HepG2 (cell line): ENCODE data around the gene ALDH1A1. TPM values are rescaled to one million over a fixed set of nuclear protein-coding genes. Genes with fewer than 3 reads are reported as not detected.

Experiments
- ATAC-seq: fragments of 200-7000 bp; cut with Tn5 transposase; 3 replicates; pipeline ENCODE4 v1.9.1; 2020; ENCODE audit warnings: mild to moderate bottlenecking, moderate library complexity
- BruUV-seq: library from RNA; stranded (reverse); fragments of 400-500 nt; replicated peaks from 2 replicates; lab custom pipeline; 2021; lab: Mats Ljungman, UMichigan
- CTCF ChIA-PET: fragments of 300-600 bp; formaldehyde crosslinking; extraction: SDS; loops from one replicate; lab custom pipeline; 2021; ENCODE audit warnings: low total read pairs, inconsistent platforms, low intra/inter-chr PET ratio; lab: Yijun Ruan, JAX
- POLR2A ChIA-PET: fragments of 350-600 bp; sonication (Branson Sonifier 250); formaldehyde crosslinking; loops from one replicate; lab custom pipeline; 2020; ENCODE audit warnings: antibody characterized with exemption, inconsistent platforms; lab: Yijun Ruan, JAX
- DNase-seq: peaks from one replicate; pipeline ENCODE4 v3.0.0-alpha.2; 2015; ENCODE audit warnings: low spot score
- FAIRE-seq: peaks from 3 replicates; lab custom pipeline; 2011; peaks lifted over from hg19 to GRCh38; lab: Jason Lieb, UNC
- H2AFZ ChIP-seq: one replicate; pipeline ENCODE4 v1.6.1; 2011; ENCODE audit warnings: low read length, inconsistent platforms
- H3K27ac ChIP-seq: fragments of 300-600 bp; 3 replicates; pipeline ENCODE4 v1.8.0; 2011; ENCODE audit warnings: mixed run types, mild to moderate bottlenecking, mixed read lengths, low read length, inconsistent platforms; ENCODE audit not compliant: insufficient read depth; ENCODE audit errors: extremely low read length
- H3K27me3 ChIP-seq, 2 experiments: fragments of 200-600 bp in 1 of 2; 2 replicates in 1 of 2; 3 replicates in 1 of 2; pipeline versions ENCODE4 v1.6.0 to v1.8.0; 2011; ENCODE audit warnings: low read length in 2 of 2, mild to moderate bottlenecking in 2 of 2, moderate library complexity in 2 of 2, inconsistent platforms in 1 of 2; ENCODE audit not compliant: insufficient read depth in 2 of 2, control insufficient read depth in 1 of 2
- H3K36me3 ChIP-seq, 2 experiments: fragments of 200-600 bp in 1 of 2; replicated peaks in 1 of 2; 2 replicates in 1 of 2; 3 replicates in 1 of 2; pipeline versions ENCODE4 v1.5.1 to v1.8.0; 2011; ENCODE audit warnings: low read length in 2 of 2, inconsistent platforms in 1 of 2; ENCODE audit not compliant: insufficient read depth in 2 of 2, control insufficient read depth in 1 of 2
- H3K4me1 ChIP-seq: 2 replicates; pipeline ENCODE4 v1.5.1; 2012; ENCODE audit warnings: low read length, inconsistent platforms; ENCODE audit not compliant: insufficient read depth
- H3K4me2 ChIP-seq: 2 replicates; pipeline ENCODE4 v1.6.0; 2011; ENCODE audit warnings: low read depth, low read length, inconsistent platforms
- H3K4me3 ChIP-seq, 3 experiments: fragments of 200-600 bp in 1 of 3; sonication (generic), shearing (Covaris generic) in 1 of 3; replicated peaks in 1 of 3; 2 replicates each; pipeline ENCODE4 v1.5.1; 2011 to 2016; ENCODE audit warnings: low read length in 3 of 3, inconsistent platforms in 2 of 3, low read depth in 2 of 3, mild to moderate bottlenecking in 2 of 3, control low read depth in 1 of 3, mixed read lengths in 1 of 3; ENCODE audit not compliant: insufficient read depth in 1 of 3
- H3K79me2 ChIP-seq: one replicate; pipeline ENCODE4 v1.6.1; 2011; ENCODE audit warnings: low read length, inconsistent platforms; ENCODE audit not compliant: insufficient read depth
- H3K9ac ChIP-seq: 2 replicates; pipeline ENCODE4 v1.6.0; 2011; ENCODE audit warnings: mild to moderate bottlenecking, low read depth, low read length, inconsistent platforms; ENCODE audit not compliant: insufficient read depth
- H3K9me3 ChIP-seq: 2 replicates; pipeline ENCODE4 v1.5.1; 2012; ENCODE audit warnings: mild to moderate bottlenecking, low read length
- H4K20me1 ChIP-seq: 2 replicates; pipeline ENCODE4 v1.6.0; 2011; ENCODE audit warnings: inconsistent platforms, mild to moderate bottlenecking, low read length, moderate library complexity; ENCODE audit not compliant: insufficient read depth
- ARID4A ChIP-seq: sonication (generic); formaldehyde crosslinking; IDR thresholded peaks from 2 replicates; pipeline ENCODE4 v1.5.0; 2020; ENCODE audit warnings: mild to moderate bottlenecking, missing genetic modification reagents, borderline replicate concordance
- GRHL1 ChIP-seq: sonication (generic); formaldehyde crosslinking; conservative IDR thresholded peaks from 2 replicates; pipeline ENCODE4 v1.8.0; 2022; ENCODE audit warnings: missing genetic modification reagents
- HHEX ChIP-seq: IDR thresholded peaks from 2 replicates; pipeline ENCODE4 v1.6.1; 2016; ENCODE audit warnings: control low read depth
- HNRNPL ChIP-seq: fragments of 200-400 bp; formaldehyde crosslinking; IDR thresholded peaks from 2 replicates; pipeline ENCODE4 v1.6.1; 2017; ENCODE audit warnings: mild to moderate bottlenecking, low read depth, low read length
- HOXD1 ChIP-seq: sonication (generic); formaldehyde crosslinking; IDR thresholded peaks from 2 replicates; pipeline ENCODE4 v1.5.0; 2020; ENCODE audit warnings: missing genetic modification reagents
- MXI1 ChIP-seq: IDR thresholded peaks from 3 replicates; pipeline ENCODE4 v1.6.1; 2012; ENCODE audit warnings: low read depth, low read length, inconsistent platforms, borderline replicate concordance
- MYC ChIP-seq: sonication (generic); formaldehyde crosslinking; IDR thresholded peaks from 2 replicates; pipeline ENCODE4 v1.9.0; 2021; ENCODE audit warnings: missing genetic modification reagents, borderline replicate concordance
- REPIN1 ChIP-seq: sonication (generic); formaldehyde crosslinking; IDR thresholded peaks from 2 replicates; pipeline ENCODE4 v1.8.0; 2022; ENCODE audit warnings: missing genetic modification reagents, low read depth, mild to moderate bottlenecking, borderline replicate concordance
- SYNCRIP ChIP-seq: fragments of 200-400 bp; formaldehyde crosslinking; IDR thresholded peaks from 2 replicates; pipeline ENCODE4 v1.6.1; 2018; ENCODE audit warnings: mild to moderate bottlenecking, low read depth, low read length; ENCODE audit not compliant: insufficient read depth
- TERF1 ChIP-seq: sonication (generic); formaldehyde crosslinking; IDR thresholded peaks from 2 replicates; pipeline ENCODE4 v1.8.0; 2022; ENCODE audit warnings: mild to moderate bottlenecking, missing genetic modification reagents, moderate library complexity
- ZNF20 ChIP-seq: sonication (generic); formaldehyde crosslinking; IDR thresholded peaks from 2 replicates; pipeline ENCODE4 v1.4.0; 2020; ENCODE audit warnings: mild to moderate bottlenecking, moderate library complexity, missing genetic modification reagents
- ZNF703 ChIP-seq: sonication (generic); formaldehyde crosslinking; IDR thresholded peaks from 2 replicates; pipeline ENCODE4 v1.5.1; 2020; ENCODE audit warnings: missing genetic modification reagents, mild to moderate bottlenecking, moderate library complexity, borderline replicate concordance
- ZNF772 ChIP-seq: sonication (generic); formaldehyde crosslinking; IDR thresholded peaks from 2 replicates; pipeline ENCODE4 v1.5.0; 2020; ENCODE audit warnings: mild to moderate bottlenecking, missing genetic modification reagents
- WGBS: methylation state at CpG from one replicate; pipeline ENCODE4 v1.1.6; 2017; ENCODE audit warnings: low lambda C conversion rate; 5-methylcytosine and 5-hydroxymethylcytosine counted together
- in situ Hi-C: cut with HindIII; loops from 2 replicates; pipeline ENCODE4 v1.10.0; 2017; ENCODE audit warnings: low pct_unique_long_range_greater_than_20kb; ENCODE audit not compliant: extremely low pct_ligation_motif_present
- intact Hi-C: fragments of 100-400 bp; cut with micrococcal nuclease; formaldehyde crosslinking; loops from one replicate; pipeline ENCODE4 v1.10.0; 2022; ENCODE audit not compliant: unreplicated experiment
- polyA plus RNA-seq, 8 experiments: library from polyadenylated mRNA; depleted of rRNA in 3 of 8; stranded (reverse) in 7 of 8; unstranded in 1 of 8; fragments of >200 nt; fragmentation: Illumina TruSeq in 4 of 8; extraction: Trizol in 4 of 8; gene quantifications; 2 replicates each; pipeline versions ENCODE4 v1.2.1 to v1.2.3, GENCODE V29; 2011 to 2016; ENCODE audit warnings: low read depth in 4 of 8, missing spikeins in 1 of 8, mixed read lengths in 1 of 8; ENCODE audit not compliant: insufficient read depth in 1 of 8
- total RNA-seq, 5 experiments: library from RNA; depleted of rRNA; stranded (reverse); fragments of >200 nt; fragmentation: Illumina TruSeq; extraction: Trizol; gene quantifications; 2 replicates each; pipeline ENCODE4 v1.2.3, GENCODE V29; 2016; ENCODE audit warnings: low read depth in 1 of 5

The ALDH1A1 gene
- total and polyA plus RNA-seq, 2 of the 13 experiments (the other 11 are each of a cell fraction or from before 2014, with no cell fraction given) = 88.2 to 439 TPM

GRCh38 chr9:72872718-72873117 lies 80.1 kb downstream of the ALDH1A1 start:
- Histone ChIP-seq H3K4me2 (no peak overlapping the region), H2AFZ (no peak overlapping the region)
- CTCF ChIA-PET = interaction anchor here (2.2 to 2.3 kb wide), 2 partner anchors 150 to 210 kb away, joined by 16 to 18 read pairs; no protein-coding TSS in a partner anchor

More at GRCh38 chr9:72872718-72873117, 80.1 kb downstream of the ALDH1A1 start:
- Histone ChIP-seq H3K4me1 (peaks cover 29% of the 10 kb centered on the region), H3K79me2 (no peaks in the 10 kb centered on the region), H3K4me3 (no peak overlapping the region), H3K27ac (no peak overlapping the region)
- no TSS peak for BruUV-seq
- TF ChIP-seq HHEX (CRISPR knock-in tag) (no peak), MXI1 (no peak), TERF1 (no peak), ZNF703 (CRISPR knock-in tag) (no peak), HOXD1 (no peak), HNRNPL (no peak), ARID4A (CRISPR knock-in tag) (no peak), ZNF20 (no peak), MYC (no peak), SYNCRIP (no peak), GRHL1 (no peak), REPIN1 (CRISPR knock-in tag) (no peak), ZNF772 (no peak)
- TF ChIP-seq, all 625 proteins: peak for 0
- intact Hi-C loops (loop anchor here (1.0 kb wide), 2 partner anchors 151 to 210 kb away; no protein-coding TSS in a partner anchor), in situ Hi-C loops (no loop called here)
- FAIRE-seq (no peak), ATAC-seq (no peak), DNase-seq (no peak)
- H3K9me3 ChIP-seq = no peaks in the 10 kb centered on the region
- POLR2A ChIA-PET = no interaction called here
- no peaks in the 10 kb centered on the region for H4K20me1 ChIP-seq
- no peaks in the 10 kb centered on the region for H3K27me3 ChIP-seq
- WGBS = 90% methylated on average over 2 of the region's 2 CpGs
- no peaks in the 10 kb centered on the region for H3K36me3 ChIP-seq
- H3K9ac ChIP-seq = no peak overlapping the region
